PC-3 (cell line): ENCODE data around the gene SEPTIN12. TPM values are rescaled to one million over a fixed set of nuclear protein-coding genes. Genes with fewer than 3 reads are reported as not detected.

Experiments
- ATAC-seq: fragments of 200-7000 bp; cut with Tn5 transposase; 2 replicates; pipeline ENCODE4 v1.9.1; 2020; ENCODE audit warnings: mild to moderate bottlenecking, moderate library complexity
- BruUV-seq: library from RNA; stranded (reverse); fragments of 400-500 nt; replicated peaks from 2 replicates; lab custom pipeline; 2021; lab: Mats Ljungman, UMichigan
- CTCF ChIA-PET: fragments of 300-600 bp; sonication (Branson Sonifier 250); formaldehyde crosslinking; loops from one replicate; lab custom pipeline; 2022; ENCODE audit warnings: antibody characterized with exemption; lab: Charles Lee
- POLR2A ChIA-PET: fragments of 300-600 bp; sonication (Branson Sonifier 250); formaldehyde crosslinking; loops from one replicate; lab custom pipeline; 2022; ENCODE audit warnings: antibody characterized with exemption; ENCODE audit not compliant: unreplicated experiment; lab: Charles Lee
- DNase-seq: peaks from one replicate; pipeline ENCODE4 v3.0.0-alpha.2; 2015
- H2AFZ ChIP-seq: fragments of 300-600 bp; sonication (generic); 2 replicates; pipeline ENCODE4 v1.6.0; 2016; ENCODE audit warnings: antibody characterized with exemption, low read length
- H3F3A ChIP-seq: fragments of 300-600 bp; sonication (generic); one replicate; pipeline ENCODE4 v1.6.0; 2017; ENCODE audit warnings: antibody characterized with exemption, low read length, control low read depth, mild to moderate bottlenecking; ENCODE audit not compliant: unreplicated experiment
- H3K27ac ChIP-seq: fragments of 300-600 bp; sonication (generic); 2 replicates; pipeline ENCODE4 v1.5.1; 2016; ENCODE audit warnings: mild to moderate bottlenecking, low read length
- H3K27me3 ChIP-seq: fragments of 300-600 bp; sonication (generic); 2 replicates; pipeline ENCODE4 v1.6.1; 2016; ENCODE audit warnings: low read length, mixed read lengths
- H3K36me3 ChIP-seq: fragments of 300-600 bp; sonication (generic); 2 replicates; pipeline ENCODE4 v1.6.1; 2016; ENCODE audit warnings: low read depth, mixed run types, low read length, mixed read lengths
- H3K4me1 ChIP-seq: fragments of 300-600 bp; sonication (generic); 2 replicates; pipeline ENCODE4 v1.5.1; 2016; ENCODE audit warnings: low read length; ENCODE audit not compliant: insufficient read depth
- H3K4me2 ChIP-seq: fragments of 300-600 bp; sonication (generic); 2 replicates; pipeline ENCODE4 v1.6.0; 2016; ENCODE audit warnings: low read length
- H3K4me3 ChIP-seq: fragments of 300-600 bp; sonication (generic); 2 replicates; pipeline ENCODE4 v1.5.1; 2016; ENCODE audit warnings: mild to moderate bottlenecking, low read length, mixed read lengths
- H3K79me2 ChIP-seq: fragments of 300-600 bp; sonication (generic); 2 replicates; pipeline ENCODE4 v1.6.1; 2017; ENCODE audit warnings: low read length, mixed read lengths
- H3K9ac ChIP-seq: fragments of 300-600 bp; sonication (generic); 2 replicates; pipeline ENCODE4 v1.6.0; 2016; ENCODE audit warnings: mild to moderate bottlenecking, low read length
- H3K9me2 ChIP-seq: fragments of 300-600 bp; sonication (generic); replicated peaks from 2 replicates; pipeline ENCODE4 v1.6.1; 2016; ENCODE audit warnings: mixed run types, low read length, mixed read lengths
- H3K9me3 ChIP-seq: fragments of 300-600 bp; sonication (generic); 2 replicates; pipeline ENCODE4 v1.6.1; 2016; ENCODE audit warnings: low read length, mixed read lengths
- H4K20me1 ChIP-seq: fragments of 300-600 bp; sonication (generic); 2 replicates; pipeline ENCODE4 v1.6.1; 2016; ENCODE audit warnings: low read length, mixed read lengths
- EZH2 ChIP-seq: fragments of 300-600 bp; sonication (generic); IDR thresholded peaks from one replicate; pipeline ENCODE4 v1.6.1; 2017; ENCODE audit warnings: antibody characterized with exemption, mild to moderate bottlenecking, low read length; ENCODE audit not compliant: unreplicated experiment
- EZH2phosphoT487 ChIP-seq: fragments of 300-600 bp; sonication (generic); IDR thresholded peaks from 2 replicates; pipeline ENCODE4 v1.6.1; 2018; ENCODE audit warnings: mild to moderate bottlenecking, antibody characterized with exemption, low read length, borderline replicate concordance
- intact Hi-C: fragments of 100-400 bp; cut with micrococcal nuclease; formaldehyde crosslinking; loops from 2 replicates; pipeline ENCODE4 v1.9.0; 2023
- total RNA-seq: library from RNA; depleted of rRNA; stranded (reverse); fragments of >200 nt; gene quantifications from 2 replicates; pipeline ENCODE4 v1.2.3, GENCODE V29; 2014
- TF ChIP-seq, protein P1 (sequence below): fragments of 300-600 bp; sonication (generic); conservative IDR thresholded peaks from 2 replicates; pipeline ENCODE4 v1.5.1; 2017; ENCODE audit warnings: antibody characterized with exemption, low read depth, mild to moderate bottlenecking, low read length

The SEPTIN12 gene
- total RNA-seq, 1 experiment from 2014 or later = not detected

DNA sequence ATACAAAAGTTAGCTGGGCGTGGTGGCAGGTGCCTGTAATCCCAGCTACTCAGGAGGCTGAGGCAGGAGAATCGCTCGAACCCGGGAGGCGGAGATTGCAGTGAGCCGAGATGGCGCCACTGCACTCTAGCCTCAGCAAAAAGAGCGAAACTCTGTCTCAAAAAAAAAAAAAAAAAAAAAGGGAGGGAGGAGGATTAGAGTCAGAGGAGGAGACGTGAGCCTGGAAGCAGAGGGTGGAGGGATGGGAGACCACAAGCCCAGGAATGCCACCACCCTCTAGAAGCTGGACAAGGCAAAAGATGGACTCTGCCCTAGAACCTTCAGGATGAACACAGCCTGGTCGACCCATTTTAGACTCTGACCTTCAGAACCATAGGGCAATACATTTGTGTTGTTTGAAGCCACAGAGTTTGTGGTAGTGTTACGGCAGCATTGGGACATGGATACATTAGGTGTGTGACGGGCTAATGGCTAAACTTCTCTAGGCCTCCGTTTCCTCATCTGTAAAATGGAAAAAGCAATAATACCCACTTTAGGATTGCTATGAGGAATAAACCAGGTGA, 4.9 kb upstream of the SEPTIN12 start:
- ATAC-seq = no peak
- H3K9me3 ChIP-seq = no peaks in the 10 kb centered on the region
- no peak overlapping the region for H2AFZ ChIP-seq
- ChIA-PET CTCF (no interaction called here), POLR2A (no interaction called here)
- H3K27ac ChIP-seq = no peak overlapping the region
- H3K27me3 ChIP-seq = no peaks in the 10 kb centered on the region
- H3K36me3 ChIP-seq = no peaks in the 10 kb centered on the region
- no peak overlapping the region for H3K4me3 ChIP-seq
- no peak overlapping the region for H3K9ac ChIP-seq
- no peaks in the 10 kb centered on the region for H3K79me2 ChIP-seq
- DNase-seq = no peak
- no peaks in the 10 kb centered on the region for H3K4me1 ChIP-seq
- H3F3A ChIP-seq = no peaks in the 10 kb centered on the region
- BruUV-seq = no TSS peak
- H3K9me2 ChIP-seq = no peaks in the 10 kb centered on the region
- intact Hi-C loops = no loop called here
- H4K20me1 ChIP-seq = no peaks in the 10 kb centered on the region
- no peak overlapping the region for H3K4me2 ChIP-seq
- TF ChIP-seq, protein P1, sequence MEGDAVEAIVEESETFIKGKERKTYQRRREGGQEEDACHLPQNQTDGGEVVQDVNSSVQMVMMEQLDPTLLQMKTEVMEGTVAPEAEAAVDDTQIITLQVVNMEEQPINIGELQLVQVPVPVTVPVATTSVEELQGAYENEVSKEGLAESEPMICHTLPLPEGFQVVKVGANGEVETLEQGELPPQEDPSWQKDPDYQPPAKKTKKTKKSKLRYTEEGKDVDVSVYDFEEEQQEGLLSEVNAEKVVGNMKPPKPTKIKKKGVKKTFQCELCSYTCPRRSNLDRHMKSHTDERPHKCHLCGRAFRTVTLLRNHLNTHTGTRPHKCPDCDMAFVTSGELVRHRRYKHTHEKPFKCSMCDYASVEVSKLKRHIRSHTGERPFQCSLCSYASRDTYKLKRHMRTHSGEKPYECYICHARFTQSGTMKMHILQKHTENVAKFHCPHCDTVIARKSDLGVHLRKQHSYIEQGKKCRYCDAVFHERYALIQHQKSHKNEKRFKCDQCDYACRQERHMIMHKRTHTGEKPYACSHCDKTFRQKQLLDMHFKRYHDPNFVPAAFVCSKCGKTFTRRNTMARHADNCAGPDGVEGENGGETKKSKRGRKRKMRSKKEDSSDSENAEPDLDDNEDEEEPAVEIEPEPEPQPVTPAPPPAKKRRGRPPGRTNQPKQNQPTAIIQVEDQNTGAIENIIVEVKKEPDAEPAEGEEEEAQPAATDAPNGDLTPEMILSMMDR = no peak
- TF ChIP-seq EZH2phosphoT487 = no peak
- no peak for TF ChIP-seq EZH2

DNA sequence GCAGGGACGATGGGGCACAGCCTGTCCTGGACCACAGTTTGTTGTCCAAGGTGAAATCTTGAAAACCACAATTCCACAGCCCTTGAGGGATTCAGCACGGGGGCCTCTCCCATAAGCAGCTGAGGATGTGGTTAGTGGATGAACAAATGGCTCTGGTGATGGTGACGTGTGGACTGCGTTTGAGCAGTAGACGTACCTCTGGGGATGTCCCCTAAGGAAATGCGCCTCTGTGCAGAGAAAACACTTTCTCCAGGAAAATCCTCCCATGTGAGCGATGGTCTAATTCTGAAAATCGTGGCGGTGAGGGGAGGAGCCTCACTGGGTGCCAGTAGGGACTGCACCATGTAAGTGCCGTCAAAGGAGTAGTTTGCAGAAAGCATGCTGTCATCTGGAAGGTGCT, 2.7 kb upstream of the SEPTIN12 start:
- Histone ChIP-seq H3K79me2 (no peaks in the 10 kb centered on the region), H4K20me1 (no peaks in the 10 kb centered on the region), H2AFZ (no peak overlapping the region), H3K4me1 (no peaks in the 10 kb centered on the region), H3F3A (no peaks in the 10 kb centered on the region), H3K4me2 (no peak overlapping the region), H3K9me2 (no peaks in the 10 kb centered on the region), H3K27me3 (no peaks in the 10 kb centered on the region), H3K9me3 (no peaks in the 10 kb centered on the region), H3K36me3 (no peaks in the 10 kb centered on the region), H3K9ac (no peak overlapping the region), H3K4me3 (no peak overlapping the region), H3K27ac (no peak overlapping the region)
- ATAC-seq (no peak), DNase-seq (no peak)
- ChIA-PET POLR2A (no interaction called here), CTCF (no interaction called here)
- intact Hi-C loops = no loop called here
- TF ChIP-seq EZH2 (no peak), EZH2phosphoT487 (no peak)
- TF ChIP-seq, protein P1 = no peak
- BruUV-seq = no TSS peak

DNA sequence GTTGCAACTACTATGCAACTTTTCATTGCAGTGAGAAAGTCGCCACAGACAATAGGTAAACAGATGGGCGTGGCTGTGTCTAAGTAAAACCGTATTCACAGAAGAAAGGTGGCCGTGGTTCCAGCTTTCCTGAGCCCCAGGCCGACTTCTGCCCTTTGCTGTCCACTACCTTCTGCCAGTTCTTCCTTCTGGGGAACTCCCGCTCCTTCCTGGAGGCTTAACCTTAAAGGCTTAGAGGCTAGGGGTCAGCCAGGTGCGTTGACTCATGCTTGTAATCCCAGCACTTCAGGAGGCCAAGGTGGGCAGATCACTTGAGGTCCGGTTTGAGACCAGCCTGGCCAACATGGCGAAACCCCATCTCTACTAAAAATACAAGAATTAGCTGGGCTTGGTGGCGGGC, 2.1 kb upstream of the SEPTIN12 start:
- H3K79me2 ChIP-seq = no peaks in the 10 kb centered on the region
- H3K4me1 ChIP-seq = no peaks in the 10 kb centered on the region
- no peak overlapping the region for H2AFZ ChIP-seq
- ATAC-seq (no peak), DNase-seq (no peak)
- intact Hi-C loops = no loop called here
- CTCF ChIA-PET = no interaction called here
- no peak overlapping the region for H3K9ac ChIP-seq
- no peaks in the 10 kb centered on the region for H3K36me3 ChIP-seq
- POLR2A ChIA-PET = no interaction called here
- H3K9me2 ChIP-seq = no peaks in the 10 kb centered on the region
- no peaks in the 10 kb centered on the region for H3F3A ChIP-seq
- H3K27ac ChIP-seq = no peak overlapping the region
- no peak overlapping the region for H3K4me2 ChIP-seq
- TF ChIP-seq EZH2phosphoT487 (no peak), EZH2 (no peak)
- TF ChIP-seq, protein P1 = no peak
- H3K9me3 ChIP-seq = no peaks in the 10 kb centered on the region
- no peak overlapping the region for H3K4me3 ChIP-seq
- BruUV-seq = no TSS peak
- no peaks in the 10 kb centered on the region for H3K27me3 ChIP-seq
- no peaks in the 10 kb centered on the region for H4K20me1 ChIP-seq
